ENCODE results near the gene MEGF10.

Gene MEGF10

DNA sequence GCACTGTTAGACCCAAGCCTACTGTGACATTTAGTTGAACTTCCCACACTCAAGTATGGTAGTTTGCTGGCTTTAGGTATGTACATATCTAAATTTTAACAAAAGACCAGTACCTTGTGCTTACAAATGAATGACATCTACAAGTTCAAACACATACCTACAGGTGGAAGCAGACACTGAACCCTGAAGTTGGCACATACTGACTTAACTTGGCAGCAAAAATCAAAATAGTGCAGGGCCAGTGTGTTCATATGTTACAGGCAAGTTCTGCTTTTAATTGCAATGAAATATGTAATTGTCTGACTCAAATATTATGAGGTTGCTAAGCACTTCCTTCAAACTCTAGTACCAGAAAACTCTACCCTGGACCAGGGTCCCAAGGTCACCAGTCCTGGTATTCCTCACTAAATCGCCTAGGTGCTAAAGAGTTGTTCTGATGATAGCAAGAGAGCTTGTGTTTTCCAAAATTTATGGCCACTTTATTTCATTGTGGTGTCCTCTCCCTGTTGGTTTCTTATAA, 77.4 kb downstream of the MEGF10 start:
- DNase-seq (ENCODE audit: low read depth in 1 of 2, low spot score in 1 of 2) = no peak

GRCh38 chr5:127369796-127370195, 79.2 kb downstream of the MEGF10 start:
- DNase-seq (ENCODE audit: low read depth in 1 of 2, low spot score in 1 of 2) = no peak

- DNase-seq (ENCODE audit: low read depth in 1 of 2, low spot score in 1 of 2) = no peak
These were observed 80.0 kb downstream of the MEGF10 start for GRCh38 chr5:127370631-127371030.

GRCh38 chr5:127373858-127374491, 83.4 kb downstream of the MEGF10 start:
- no peak for DNase-seq (ENCODE audit: low read depth in 1 of 2, low spot score in 1 of 2)

DNA sequence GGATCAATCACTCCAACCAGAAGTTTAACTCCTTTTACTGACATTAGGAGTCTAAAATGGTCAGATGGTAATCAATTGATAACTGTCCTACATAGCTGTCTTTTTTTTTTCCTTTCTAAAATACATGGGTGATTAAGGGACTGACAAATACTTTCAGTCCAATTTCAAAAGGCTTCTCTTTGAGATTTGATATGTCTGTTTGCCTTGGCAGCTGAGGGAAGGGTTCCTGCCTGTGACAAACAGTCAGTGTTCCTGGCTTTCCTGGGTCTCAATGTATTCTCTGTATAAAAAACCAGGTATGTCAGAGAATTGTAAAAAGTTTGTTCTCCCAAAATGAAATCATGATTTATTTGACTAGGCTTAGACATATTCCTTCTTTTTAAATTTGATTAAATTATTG, 84.5 kb downstream of the MEGF10 start:
- DNase-seq (ENCODE audit: low read depth in 1 of 2, low spot score in 1 of 2) = no peak

DNA sequence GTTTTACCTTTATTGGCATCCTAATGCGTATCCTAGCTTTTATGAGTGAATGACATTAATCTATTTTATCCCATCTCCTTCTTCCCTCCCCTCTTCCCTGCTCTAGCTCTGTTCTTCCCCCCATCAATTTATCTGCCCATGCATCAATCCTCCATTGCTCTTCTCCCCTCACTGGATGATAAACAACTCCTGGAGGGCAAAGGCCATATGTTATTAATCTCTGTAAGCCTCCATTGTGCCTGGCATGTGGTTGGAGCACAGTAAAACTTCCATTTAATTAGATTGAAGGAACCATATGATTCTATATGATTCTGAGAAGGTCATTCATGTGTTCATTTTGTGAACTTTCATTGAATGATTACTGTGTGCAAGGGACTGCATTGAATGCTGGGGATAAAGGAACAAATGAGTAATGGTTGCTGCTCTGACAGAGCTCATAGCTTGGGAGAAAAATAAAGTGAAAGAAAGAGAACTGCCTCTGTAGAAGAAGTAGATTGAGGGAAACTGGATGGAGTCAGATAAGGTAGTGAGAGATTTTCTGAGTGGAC, 85.0 kb downstream of the MEGF10 start:
- DNase-seq (ENCODE audit: low read depth in 1 of 2, low spot score in 1 of 2) = no peak

DNA sequence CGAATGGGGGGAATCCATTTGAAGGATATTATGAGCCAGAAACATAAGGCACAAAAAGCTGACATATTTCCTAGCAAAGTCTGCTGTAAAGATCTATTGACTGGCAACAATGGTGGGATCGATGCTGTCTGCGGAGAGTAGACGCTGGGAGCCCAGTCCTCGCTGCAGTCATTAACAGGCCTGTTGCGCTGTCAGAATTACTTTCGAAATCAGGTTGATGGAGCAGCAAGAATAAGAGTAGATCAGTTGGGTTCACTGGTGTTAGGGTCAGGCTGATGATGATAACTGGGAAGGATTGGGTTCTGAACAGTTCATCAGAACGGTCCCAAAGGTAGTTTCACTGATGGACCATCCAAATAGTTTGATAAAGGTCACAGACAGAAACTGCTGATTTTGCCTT, 87.1 kb downstream of the MEGF10 start:
- no peak for DNase-seq (ENCODE audit: low read depth in 1 of 2, low spot score in 1 of 2)

GRCh38 chr5:127385936-127386335, 95.3 kb downstream of the MEGF10 start:
- DNase-seq (ENCODE audit: low read depth in 1 of 2, low spot score in 1 of 2) = no peak

DNA sequence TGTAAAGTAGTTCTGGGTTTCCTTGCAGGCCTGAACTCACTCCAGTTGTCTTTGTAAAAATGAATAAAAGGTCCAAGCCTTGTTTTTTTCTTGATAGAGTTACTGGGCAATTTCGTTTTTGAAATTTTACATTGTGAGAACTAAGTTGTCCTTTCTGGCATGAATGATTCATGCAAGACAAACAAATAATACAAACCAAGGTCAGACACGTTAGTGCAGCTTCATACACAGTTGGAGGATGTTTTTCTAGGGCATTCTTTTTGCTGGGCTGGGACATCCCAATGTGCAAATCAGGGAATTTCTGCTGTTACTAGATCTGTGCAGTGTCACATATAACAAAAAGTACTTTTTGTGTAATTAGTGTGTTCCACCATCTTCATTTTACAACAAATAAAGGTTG, 96.0 kb downstream of the MEGF10 start:
- no peak for DNase-seq (ENCODE audit: low read depth in 1 of 2, low spot score in 1 of 2)

- DNase-seq (ENCODE audit: low read depth in 1 of 2, low spot score in 1 of 2) = no peak
These were observed 99.0 kb downstream of the MEGF10 start for GRCh38 chr5:127389601-127390000.

DNA sequence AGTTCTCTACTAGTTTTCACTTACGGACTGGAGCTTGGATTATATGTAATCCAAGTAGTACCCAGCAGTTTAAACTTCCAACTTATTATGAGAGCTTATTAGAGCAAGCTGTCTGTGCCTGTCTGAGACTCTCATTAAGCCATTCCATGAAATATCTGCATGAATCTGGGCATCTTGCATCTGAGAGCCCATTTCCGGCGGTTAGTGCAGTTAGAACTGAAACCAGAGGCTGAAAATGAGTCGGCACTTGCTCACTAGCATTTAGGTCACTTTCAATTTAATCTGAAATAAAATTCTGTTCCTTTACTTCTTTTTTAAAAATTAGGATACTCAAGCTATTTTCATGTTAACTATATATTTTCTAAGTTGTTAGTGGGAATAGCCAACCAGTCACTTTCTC, 102.2 kb downstream of the MEGF10 start:
- DNase-seq (ENCODE audit: low read depth in 1 of 2, low spot score in 1 of 2) = no peak

- DNase-seq (ENCODE audit: low read depth in 1 of 2, low spot score in 1 of 2) = no peak
These were observed 106.0 kb downstream of the MEGF10 start for GRCh38 chr5:127396490-127397155.

GRCh38 chr5:127398508-127398907, 107.9 kb downstream of the MEGF10 start:
- DNase-seq (ENCODE audit: low read depth in 1 of 2, low spot score in 1 of 2) = no peak

GRCh38 chr5:127399068-127399467, 108.5 kb downstream of the MEGF10 start:
- DNase-seq (ENCODE audit: low read depth in 1 of 2, low spot score in 1 of 2) = no peak

DNA sequence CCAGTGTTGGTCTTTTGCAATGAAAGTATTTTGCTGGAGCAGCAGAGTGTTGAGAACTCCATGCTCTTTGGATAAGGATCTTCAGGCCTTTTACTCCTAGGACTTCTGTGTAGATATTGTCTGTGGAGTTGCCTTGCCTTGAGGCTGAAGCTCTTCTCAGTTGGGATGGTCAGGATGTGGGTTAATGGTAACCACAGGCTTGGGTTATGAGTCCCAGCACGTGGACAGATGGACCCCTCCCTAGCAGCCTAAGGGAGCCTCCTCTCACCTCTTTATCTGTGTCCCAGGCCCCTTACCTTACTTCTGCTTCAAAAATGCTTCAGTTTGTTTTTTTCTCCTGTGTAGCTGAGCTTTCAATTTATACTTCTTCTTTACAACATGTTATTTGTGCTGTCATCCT, 109.9 kb downstream of the MEGF10 start:
- DNase-seq (ENCODE audit: low read depth in 1 of 2, low spot score in 1 of 2) = no peak

- DNase-seq (ENCODE audit: low read depth in 1 of 2, low spot score in 1 of 2) = no peak
These were observed 110.5 kb downstream of the MEGF10 start for GRCh38 chr5:127400946-127401670.

- no peak for DNase-seq (ENCODE audit: low read depth in 1 of 2, low spot score in 1 of 2)
These were observed 111.8 kb downstream of the MEGF10 start for GRCh38 chr5:127402361-127402760.

DNA sequence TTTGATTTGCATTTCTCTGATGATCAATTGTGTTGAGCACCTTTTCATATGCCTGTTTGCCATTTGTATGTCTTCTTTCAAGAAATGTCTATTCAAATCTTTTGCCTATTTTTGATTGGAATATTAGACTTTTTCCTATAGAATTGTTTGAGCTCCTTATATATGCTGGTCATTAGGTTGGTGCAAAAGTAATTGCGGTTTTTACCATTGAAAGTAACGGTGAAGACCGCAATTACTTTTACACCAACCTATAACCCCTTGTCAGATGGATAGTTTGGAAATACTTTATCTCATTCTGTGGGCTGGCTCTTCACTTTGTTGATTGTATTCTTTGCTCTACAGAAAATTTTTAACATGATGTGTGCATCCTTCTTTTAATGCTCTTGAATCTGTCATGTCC, 113.6 kb downstream of the MEGF10 start:
- DNase-seq (ENCODE audit: low read depth in 1 of 2, low spot score in 1 of 2) = no peak

- no peak for DNase-seq (ENCODE audit: low read depth in 1 of 2, low spot score in 1 of 2)
These were observed 115.9 kb downstream of the MEGF10 start for GRCh38 chr5:127406326-127407121.

- DNase-seq (ENCODE audit: low read depth in 1 of 2, low spot score in 1 of 2) = no peak
These were observed 118.8 kb downstream of the MEGF10 start for GRCh38 chr5:127409246-127409917.

All from activated T-helper 1 cell treated with anti-CD3 and anti-CD28 coated beads, Interleukin-2, amount 50 U/mL, for 16 hours (primary cell).